DND-41 (cell line): ENCODE measurements around the gene URB2.

Source experiments
- ATAC-seq: fragments of 200-7000 bp; cut with Tn5 transposase; 3 replicates; pipeline ENCODE4 v1.9.1; 2021; ENCODE audit warnings: low read depth; ENCODE audit not compliant: insufficient read depth
- DNase-seq: peaks from one replicate; pipeline ENCODE4 v3.0.0-alpha.2; 2020
- H2AFZ ChIP-seq: 2 replicates; pipeline ENCODE4 v1.6.0; 2012; ENCODE audit warnings: low read depth, low read length
- H3K27ac ChIP-seq: 2 replicates; pipeline ENCODE4 v1.5.1; 2012; ENCODE audit warnings: low read length, inconsistent platforms
- H3K27me3 ChIP-seq: fragments of 200-600 bp; sonication (generic); 2 replicates; pipeline ENCODE4 v1.6.0; 2012; ENCODE audit warnings: low read length, mild to moderate bottlenecking, inconsistent platforms; ENCODE audit not compliant: insufficient read depth, poor library complexity
- H3K36me3 ChIP-seq: 2 replicates; pipeline ENCODE4 v1.5.1; 2012; ENCODE audit warnings: low read length, inconsistent platforms; ENCODE audit not compliant: insufficient read depth
- H3K4me1 ChIP-seq: 2 replicates; pipeline ENCODE4 v1.5.1; 2012; ENCODE audit warnings: mild to moderate bottlenecking, low read length; ENCODE audit not compliant: insufficient read depth
- H3K4me2 ChIP-seq: 2 replicates; pipeline ENCODE4 v1.6.0; 2012; ENCODE audit warnings: mild to moderate bottlenecking, moderate library complexity, low read length, inconsistent platforms; ENCODE audit not compliant: insufficient read depth
- H3K4me3 ChIP-seq, 2 experiments: fragments of 200-600 bp in 1 of 2; shearing (Covaris generic) in 1 of 2; 2 replicates each; pipeline ENCODE4 v1.5.1; 2012 to 2016; ENCODE audit warnings: inconsistent platforms in 2 of 2, low read length in 2 of 2, mild to moderate bottlenecking in 2 of 2, low read depth in 1 of 2, moderate library complexity in 1 of 2
- H3K79me2 ChIP-seq: 2 replicates; pipeline ENCODE4 v1.6.0; 2012; ENCODE audit warnings: low read length, inconsistent platforms; ENCODE audit not compliant: insufficient read depth
- H3K9ac ChIP-seq: 2 replicates; pipeline ENCODE4 v1.6.0; 2012; ENCODE audit warnings: low read depth, mild to moderate bottlenecking, inconsistent platforms, low read length, moderate library complexity
- H3K9me3 ChIP-seq: 2 replicates; pipeline ENCODE4 v1.5.1; 2012; ENCODE audit warnings: low read length, moderate library complexity, mild to moderate bottlenecking, inconsistent platforms; ENCODE audit not compliant: insufficient read depth, severe bottlenecking
- H4K20me1 ChIP-seq: 2 replicates; pipeline ENCODE4 v1.6.0; 2012; ENCODE audit warnings: low read length; ENCODE audit not compliant: insufficient read depth
- CTCF ChIP-seq: IDR thresholded peaks from 2 replicates; pipeline ENCODE4 v1.5.1; 2012; ENCODE audit warnings: borderline replicate concordance, low read length, moderate library complexity, mild to moderate bottlenecking; ENCODE audit not compliant: poor library complexity, severe bottlenecking; ENCODE audit errors: extremely low read depth
- EZH2 ChIP-seq: IDR thresholded peaks from 3 replicates; pipeline ENCODE4 v1.6.1; 2012; ENCODE audit warnings: borderline replicate concordance, low read depth, mild to moderate bottlenecking, moderate library complexity, low read length, inconsistent platforms; ENCODE audit not compliant: severe bottlenecking

Gene URB2

GRCh38 chr1:229645324-229645993 is 19.4 kb downstream of the URB2 start:
- H3K4me2 ChIP-seq, result no peak overlapping the region
- peaks cover 37% of the 10 kb centered on the region for H3K79me2 ChIP-seq
- TF ChIP-seq EZH2 (no peak), CTCF (no peak)
- no peak overlapping the region for H2AFZ ChIP-seq
- H3K4me3 ChIP-seq, result no peak overlapping the region
- no peak overlapping the region for H3K9ac ChIP-seq
- peaks cover 39% of the 10 kb centered on the region; the same call in 1 of the 2 replicates for H4K20me1 ChIP-seq
- no peak overlapping the region for H3K27ac ChIP-seq
- H3K36me3 ChIP-seq, result peaks cover 90% of the 10 kb centered on the region
- no peaks in the 10 kb centered on the region for H3K4me1 ChIP-seq
- no peaks in the 10 kb centered on the region for H3K27me3 ChIP-seq
- ATAC-seq (no peak), DNase-seq (no peak)
- no peaks in the 10 kb centered on the region for H3K9me3 ChIP-seq

GRCh38 chr1:229648406-229648805 is 22.4 kb downstream of the URB2 start:
- Histone ChIP-seq H3K4me2 (no peak overlapping the region), H3K36me3 (peaks cover 93% of the 10 kb centered on the region), H3K4me3 (no peak overlapping the region), H3K27me3 (no peaks in the 10 kb centered on the region), H3K27ac (no peak overlapping the region), H4K20me1 (peaks cover 17% of the 10 kb centered on the region; the same call in 1 of the 2 replicates), H3K4me1 (no peaks in the 10 kb centered on the region), H3K9me3 (no peaks in the 10 kb centered on the region), H2AFZ (no peak overlapping the region), H3K9ac (no peak overlapping the region), H3K79me2 (peaks cover 10% of the 10 kb centered on the region)
- ATAC-seq (no peak), DNase-seq (no peak)
- no peak for TF ChIP-seq EZH2
- TF ChIP-seq CTCF, result no peak

- Histone ChIP-seq H3K79me2 (no peaks in the 10 kb centered on the region; the same call in none of the 2 replicates), H3K9me3 (no peaks in the 10 kb centered on the region), H3K27ac (no peak overlapping the region), H3K36me3 (peaks cover 91% of the 10 kb centered on the region), H3K4me2 (no peak overlapping the region), H3K4me1 (no peaks in the 10 kb centered on the region), H3K4me3 (no peak overlapping the region), H2AFZ (no peak overlapping the region), H3K9ac (no peak overlapping the region), H4K20me1 (peaks cover 7% of the 10 kb centered on the region; the same call in 1 of the 2 replicates), H3K27me3 (no peaks in the 10 kb centered on the region)
- DNase-seq (no peak), ATAC-seq (no peak)
- TF ChIP-seq CTCF (no peak), EZH2 (no peak)
Measured at GRCh38 chr1:229650045-229650444, 24.0 kb downstream of the URB2 start.
